K562 (cell line): Measurements from ENCODE around the gene SUFU. TPM values are rescaled to one million over a fixed set of nuclear protein-coding genes. Genes with fewer than 3 reads are reported as not detected.
A peak's percentile ranks its signal among the peaks of the same experiment; 100 is the strongest.

Experiments
- BRF1 ChIP-seq: IDR thresholded peaks from 3 replicates; pipeline ENCODE4 v1.6.1; 2011; ENCODE audit warnings: borderline replicate concordance, mild to moderate bottlenecking; ENCODE audit not compliant: insufficient read length; ENCODE audit errors: extremely low read depth
- MTF1 ChIP-seq: fragments of 250-450 bp; sonication (Bioruptor Pico); IDR thresholded peaks from 2 replicates; pipeline ENCODE4 v1.9.0; 2021; ENCODE audit warnings: moderate library complexity, mild to moderate bottlenecking, inconsistent platforms, borderline replicate concordance
- NCOR1 ChIP-seq: fragments of 450-650 bp; IDR thresholded peaks from 2 replicates; pipeline ENCODE4 v1.6.1; 2016; ENCODE audit warnings: mild to moderate bottlenecking, moderate library complexity
- SAFB ChIP-seq: fragments of 200-400 bp; formaldehyde crosslinking; IDR thresholded peaks from 2 replicates; pipeline ENCODE4 v1.6.1; 2017; ENCODE audit warnings: low read depth, low read length, borderline replicate concordance
- SMARCE1 ChIP-seq: fragments of 450-650 bp; IDR thresholded peaks from 2 replicates; pipeline ENCODE4 v1.7.1; 2016; ENCODE audit warnings: mild to moderate bottlenecking
- ZNF589 ChIP-seq: fragments of 200-800 bp; sonication (Bioruptor generic); IDR thresholded peaks from 2 replicates; pipeline ENCODE4 v1.6.1; 2016; ENCODE audit warnings: low read depth, missing genetic modification characterization, missing compliant biosample characterization
- polyA plus RNA-seq, 8 experiments: library from polyadenylated mRNA; depleted of rRNA in 4 of 8; stranded (reverse) in 5 of 8; unstranded in 3 of 8; fragments of >200 nt; fragmentation: Nextera tagmentation in 2 of 8; fragmentation: Illumina TruSeq in 1 of 8; extraction: Ambion mirVana in 2 of 8; extraction: Trizol in 1 of 8; gene quantifications; 2 replicates each; pipeline versions ENCODE4 v1.2.1 to v1.2.3, GENCODE V29; 2011 to 2014; ENCODE audit warnings: inconsistent platforms in 1 of 8, missing spikeins in 1 of 8
- total RNA-seq, 7 experiments: library from RNA; depleted of rRNA in 6 of 7; stranded (reverse); fragments of >200 nt in 6 of 7; fragmentation: Illumina TruSeq in 2 of 7; extraction: Trizol in 2 of 7; gene quantifications; 2 replicates each; pipeline versions ENCODE4 v1.2.1 to v1.2.3, GENCODE V29; 2011 to 2021; ENCODE audit warnings: low replicate concordance in 1 of 7
- TF ChIP-seq, protein P1 (sequence below), 2 experiments: fragments of 450-650 bp in 1 of 2; sonication (generic) in 1 of 2; formaldehyde crosslinking in 1 of 2; IDR thresholded peaks; 2 replicates each; pipeline versions ENCODE4 v1.7.1 to v1.9.0; 2016 to 2022; ENCODE audit warnings: inconsistent platforms in 1 of 2, mild to moderate bottlenecking in 1 of 2, missing genetic modification reagents in 1 of 2
- TF ChIP-seq, protein P2 (sequence below), 2 experiments: IDR thresholded peaks; 2 replicates each; pipeline ENCODE4 v1.6.1; 2011; ENCODE audit warnings: borderline replicate concordance in 1 of 2, control low read depth in 1 of 2, low read depth in 1 of 2, low read length in 1 of 2, mild to moderate bottlenecking in 1 of 2, mixed read lengths in 1 of 2, moderate library complexity in 1 of 2; ENCODE audit not compliant: insufficient read depth in 1 of 2, insufficient read length in 1 of 2, poor library complexity in 1 of 2, severe bottlenecking in 1 of 2; ENCODE audit errors: extremely low read depth in 1 of 2
- TF ChIP-seq, protein P3 (sequence below): fragments of 450-650 bp; IDR thresholded peaks from one replicate; pipeline ENCODE4 v1.6.1; 2018; ENCODE audit warnings: mild to moderate bottlenecking, moderate library complexity; ENCODE audit not compliant: partially characterized antibody
- TF ChIP-seq, protein P4 (sequence below): sonication (generic); formaldehyde crosslinking; IDR thresholded peaks from 2 replicates; pipeline ENCODE4 v1.8.1; 2023; ENCODE audit warnings: mild to moderate bottlenecking, missing genetic modification reagents

SUFU gene
- total and polyA plus RNA-seq, 9 of the 15 experiments (the other 6 are each of a cell fraction or from before 2014, with no cell fraction given), result 0.59 to 6.3 (median 0.82) TPM

DNA sequence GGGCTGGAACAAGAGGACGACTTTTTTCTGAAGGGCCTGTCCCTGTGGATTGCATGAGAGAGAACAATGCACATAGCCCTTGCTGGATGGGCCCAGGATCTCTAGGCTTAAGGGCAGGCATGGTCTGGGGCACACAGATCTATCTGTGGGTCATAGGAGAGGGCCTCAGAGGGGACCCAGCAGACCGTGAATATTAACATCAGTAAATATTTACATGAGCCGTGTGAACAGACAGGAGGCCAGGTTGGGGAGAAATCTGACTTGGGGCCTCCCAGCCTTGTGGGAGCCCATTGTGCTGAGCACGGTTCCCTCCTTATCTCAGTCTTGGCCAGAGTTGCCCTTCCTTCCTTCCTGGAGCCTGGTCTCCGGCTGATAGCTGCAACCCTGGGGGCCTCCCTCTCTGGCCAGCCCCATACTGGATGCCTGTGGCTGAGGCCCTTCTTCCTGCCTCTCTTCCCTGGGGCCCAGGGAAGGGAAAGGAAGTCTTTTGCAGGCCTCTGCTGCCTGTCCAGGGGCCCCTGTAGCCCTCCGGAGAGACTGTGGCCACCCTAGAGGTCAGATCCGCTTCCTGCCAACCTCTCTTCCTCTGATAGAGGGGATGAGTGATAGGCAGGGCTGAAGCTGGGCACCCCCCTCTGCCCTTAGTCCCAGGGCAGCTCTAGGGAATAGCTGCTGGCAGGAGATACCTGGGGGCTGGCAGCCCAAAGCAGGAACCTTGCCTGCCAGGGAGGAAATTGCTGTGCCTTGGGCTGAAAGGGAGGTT is 96.0 kb downstream of the SUFU start (continued):
- TF ChIP-seq, protein P1, sequence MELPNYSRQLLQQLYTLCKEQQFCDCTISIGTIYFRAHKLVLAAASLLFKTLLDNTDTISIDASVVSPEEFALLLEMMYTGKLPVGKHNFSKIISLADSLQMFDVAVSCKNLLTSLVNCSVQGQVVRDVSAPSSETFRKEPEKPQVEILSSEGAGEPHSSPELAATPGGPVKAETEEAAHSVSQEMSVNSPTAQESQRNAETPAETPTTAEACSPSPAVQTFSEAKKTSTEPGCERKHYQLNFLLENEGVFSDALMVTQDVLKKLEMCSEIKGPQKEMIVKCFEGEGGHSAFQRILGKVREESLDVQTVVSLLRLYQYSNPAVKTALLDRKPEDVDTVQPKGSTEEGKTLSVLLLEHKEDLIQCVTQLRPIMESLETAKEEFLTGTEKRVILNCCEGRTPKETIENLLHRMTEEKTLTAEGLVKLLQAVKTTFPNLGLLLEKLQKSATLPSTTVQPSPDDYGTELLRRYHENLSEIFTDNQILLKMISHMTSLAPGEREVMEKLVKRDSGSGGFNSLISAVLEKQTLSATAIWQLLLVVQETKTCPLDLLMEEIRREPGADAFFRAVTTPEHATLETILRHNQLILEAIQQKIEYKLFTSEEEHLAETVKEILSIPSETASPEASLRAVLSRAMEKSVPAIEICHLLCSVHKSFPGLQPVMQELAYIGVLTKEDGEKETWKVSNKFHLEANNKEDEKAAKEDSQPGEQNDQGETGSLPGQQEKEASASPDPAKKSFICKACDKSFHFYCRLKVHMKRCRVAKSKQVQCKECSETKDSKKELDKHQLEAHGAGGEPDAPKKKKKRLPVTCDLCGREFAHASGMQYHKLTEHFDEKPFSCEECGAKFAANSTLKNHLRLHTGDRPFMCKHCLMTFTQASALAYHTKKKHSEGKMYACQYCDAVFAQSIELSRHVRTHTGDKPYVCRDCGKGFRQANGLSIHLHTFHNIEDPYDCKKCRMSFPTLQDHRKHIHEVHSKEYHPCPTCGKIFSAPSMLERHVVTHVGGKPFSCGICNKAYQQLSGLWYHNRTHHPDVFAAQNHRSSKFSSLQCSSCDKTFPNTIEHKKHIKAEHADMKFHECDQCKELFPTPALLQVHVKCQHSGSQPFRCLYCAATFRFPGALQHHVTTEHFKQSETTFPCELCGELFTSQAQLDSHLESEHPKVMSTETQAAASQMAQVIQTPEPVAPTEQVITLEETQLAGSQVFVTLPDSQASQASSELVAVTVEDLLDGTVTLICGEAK (IDR thresholded peaks at IDR 0.05), result no peak
- TF ChIP-seq, protein P1 (CRISPR knock-in tag; IDR thresholded peaks at IDR 0.05), result no peak
- TF ChIP-seq SAFB (no peak), MTF1 (CRISPR knock-in tag) (no peak), NCOR1 (peak; percentile 91), BRF1 (no peak), SMARCE1 (no peak; the same call in 1 of the 2 replicates), ZNF589 (CRISPR knock-in tag) (peak; percentile 77; the same call in 1 of the 2 replicates)
- TF ChIP-seq, protein P2, sequence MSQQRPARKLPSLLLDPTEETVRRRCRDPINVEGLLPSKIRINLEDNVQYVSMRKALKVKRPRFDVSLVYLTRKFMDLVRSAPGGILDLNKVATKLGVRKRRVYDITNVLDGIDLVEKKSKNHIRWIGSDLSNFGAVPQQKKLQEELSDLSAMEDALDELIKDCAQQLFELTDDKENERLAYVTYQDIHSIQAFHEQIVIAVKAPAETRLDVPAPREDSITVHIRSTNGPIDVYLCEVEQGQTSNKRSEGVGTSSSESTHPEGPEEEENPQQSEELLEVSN (IDR thresholded peaks at IDR 0.05; ENCODE audit: borderline replicate concordance in 1 of 2, extremely low read depth in 1 of 2, insufficient read depth in 1 of 2, insufficient read length in 1 of 2, low read depth in 1 of 2, low read length in 1 of 2, poor library complexity in 1 of 2, severe bottlenecking in 1 of 2), result peak in 1 of 2 experiments; percentile 24
- TF ChIP-seq, protein P3, sequence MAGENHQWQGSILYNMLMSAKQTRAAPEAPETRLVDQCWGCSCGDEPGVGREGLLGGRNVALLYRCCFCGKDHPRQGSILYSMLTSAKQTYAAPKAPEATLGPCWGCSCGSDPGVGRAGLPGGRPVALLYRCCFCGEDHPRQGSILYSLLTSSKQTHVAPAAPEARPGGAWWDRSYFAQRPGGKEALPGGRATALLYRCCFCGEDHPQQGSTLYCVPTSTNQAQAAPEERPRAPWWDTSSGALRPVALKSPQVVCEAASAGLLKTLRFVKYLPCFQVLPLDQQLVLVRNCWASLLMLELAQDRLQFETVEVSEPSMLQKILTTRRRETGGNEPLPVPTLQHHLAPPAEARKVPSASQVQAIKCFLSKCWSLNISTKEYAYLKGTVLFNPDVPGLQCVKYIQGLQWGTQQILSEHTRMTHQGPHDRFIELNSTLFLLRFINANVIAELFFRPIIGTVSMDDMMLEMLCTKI, result no peak
- TF ChIP-seq, protein P4, sequence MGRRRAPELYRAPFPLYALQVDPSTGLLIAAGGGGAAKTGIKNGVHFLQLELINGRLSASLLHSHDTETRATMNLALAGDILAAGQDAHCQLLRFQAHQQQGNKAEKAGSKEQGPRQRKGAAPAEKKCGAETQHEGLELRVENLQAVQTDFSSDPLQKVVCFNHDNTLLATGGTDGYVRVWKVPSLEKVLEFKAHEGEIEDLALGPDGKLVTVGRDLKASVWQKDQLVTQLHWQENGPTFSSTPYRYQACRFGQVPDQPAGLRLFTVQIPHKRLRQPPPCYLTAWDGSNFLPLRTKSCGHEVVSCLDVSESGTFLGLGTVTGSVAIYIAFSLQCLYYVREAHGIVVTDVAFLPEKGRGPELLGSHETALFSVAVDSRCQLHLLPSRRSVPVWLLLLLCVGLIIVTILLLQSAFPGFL (CRISPR knock-in tag), result no peak
